Uterus (tissue), 2 donors: ENCODE results near the gene RBM24.

Source experiments
- CTCF ChIP-seq, 4 experiments: fragments of 200-600 bp in 2 of 4; fragments of 450-650 bp in 2 of 4; sonication (generic) in 2 of 4; IDR thresholded peaks; one replicate each; pipeline ENCODE4 v1.5.1; 2016 to 2019; ENCODE audit warnings: antibody characterized with exemption in 4 of 4, mild to moderate bottlenecking in 2 of 4, moderate library complexity in 1 of 4
- POLR2A ChIP-seq, 2 donors: fragments of 450-650 bp; IDR thresholded peaks; one replicate each; pipeline ENCODE4 v1.6.1; 2016; ENCODE audit warnings: antibody characterized with exemption in 2 of 2, mild to moderate bottlenecking in 1 of 2, moderate library complexity in 1 of 2

GRCh38 chr6:17343215-17343614 lies 62.1 kb downstream of the RBM24 start:
- no peak for TF ChIP-seq CTCF (IDR thresholded peaks at IDR 0.05)
- TF ChIP-seq POLR2A (IDR thresholded peaks at IDR 0.05): no peak
